ENCODE measurements around the gene DMTF1. TPM values are rescaled to one million over a fixed set of nuclear protein-coding genes. Genes with fewer than 3 reads are reported as not detected.
"Not testable (repeated sequence)": the region's sequence is repeated elsewhere in the genome, so short reads cannot be mapped to it uniquely, and the experiment has no call there.

DMTF1 gene
- total RNA-seq, 2 donors from 2014 or later = 90.0 to 103 TPM

DNA sequence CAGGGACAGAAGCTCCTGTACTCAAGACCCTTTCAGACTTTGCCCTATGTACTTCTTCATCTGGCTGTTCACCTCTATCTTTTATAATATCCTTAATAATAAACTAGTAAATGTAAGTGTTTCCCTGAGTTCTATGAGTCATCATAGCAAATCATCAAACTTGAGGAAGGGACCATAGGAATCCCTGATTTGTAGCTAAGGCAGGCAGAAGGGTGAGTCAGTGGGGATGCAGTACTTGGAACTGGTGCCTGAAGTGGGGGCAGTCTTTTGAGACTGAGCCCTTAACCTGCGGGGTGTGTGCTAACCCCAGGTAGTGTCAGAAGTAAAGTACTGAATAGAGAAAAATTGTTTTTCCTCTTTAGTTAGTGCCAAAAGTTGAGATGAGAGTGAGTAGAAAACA, 73.4 kb downstream of the DMTF1 start:
- Mint-ChIP-seq H3K36me3 (ENCODE audit: insufficient read depth in 2 of 2) (no peaks in the 10 kb centered on the region), H3K4me1 (ENCODE audit: low read depth) (peaks cover 21% of the 10 kb centered on the region), H3K4me3 (peak overlapping the region in 1 of 2 donors; percentile 9), H3K27ac (no peak overlapping the region), H3K9me3 (no peaks in the 10 kb centered on the region), H3K27me3 (ENCODE audit: low read depth) (peaks cover 18% of the 10 kb centered on the region)
- ATAC-seq (replicated peaks in 1 of 2) (no peak), DNase-seq (no peak)

DNA sequence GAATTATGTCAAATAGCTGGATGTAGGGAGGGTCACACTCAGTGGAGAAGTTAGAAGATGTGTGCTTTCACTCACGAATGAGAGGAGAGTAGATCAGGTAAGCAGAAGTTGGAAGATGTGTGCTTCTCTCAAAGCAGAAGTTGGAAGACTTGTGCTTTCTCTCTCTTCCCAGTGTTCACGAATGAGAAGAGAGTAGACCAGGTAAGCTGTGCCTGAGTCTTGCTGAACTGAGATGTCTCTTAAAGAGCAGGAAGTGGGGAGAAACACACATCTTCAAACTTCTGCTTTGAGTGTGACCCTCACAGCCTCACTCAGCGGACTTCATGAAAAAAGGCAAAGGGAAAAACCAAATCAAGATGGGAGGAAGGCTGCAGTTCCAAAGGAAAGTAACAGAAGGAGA, 74.2 kb downstream of the DMTF1 start:
- H3K4me3 Mint-ChIP-seq = peak overlapping the region in 1 of 2 donors; percentile 8
- H3K36me3 Mint-ChIP-seq (ENCODE audit: insufficient read depth in 2 of 2) = no peaks in the 10 kb centered on the region
- ATAC-seq (replicated peaks in 1 of 2) (peak in 1 of 2 donors; percentile 46), DNase-seq (no peak)
- H3K4me1 Mint-ChIP-seq (ENCODE audit: low read depth) = peaks cover 16% of the 10 kb centered on the region
- no peak overlapping the region for H3K27ac Mint-ChIP-seq
- no peaks in the 10 kb centered on the region for H3K9me3 Mint-ChIP-seq
- H3K27me3 Mint-ChIP-seq (ENCODE audit: low read depth) = peaks cover 10% of the 10 kb centered on the region

DNA sequence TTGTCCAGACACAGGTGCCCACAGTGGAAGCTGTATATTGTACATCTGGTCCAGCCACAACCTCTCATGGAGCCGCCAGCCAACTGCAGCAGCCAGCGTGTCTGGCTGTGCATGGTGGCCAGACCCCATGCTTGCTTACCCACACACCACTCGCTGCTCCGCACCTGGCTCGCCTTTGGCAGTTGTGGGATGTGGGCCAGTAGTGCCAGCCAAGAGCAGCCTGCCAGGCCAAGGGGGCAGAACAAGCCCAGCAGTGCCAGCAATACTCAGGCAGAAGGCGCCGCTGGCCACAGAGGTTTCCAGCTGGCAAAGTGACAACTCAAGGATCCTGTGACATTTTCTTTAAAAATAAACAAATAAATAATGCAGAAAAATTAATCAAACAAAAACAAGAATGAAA, 79.0 kb downstream of the DMTF1 start:
- H3K27ac Mint-ChIP-seq = no peak overlapping the region
- DNase-seq (no peak), ATAC-seq (replicated peaks in 1 of 2) (no peak)
- H3K4me3 Mint-ChIP-seq = no peak overlapping the region
- peaks cover 8% of the 10 kb centered on the region for H3K27me3 Mint-ChIP-seq (ENCODE audit: low read depth)
- peaks cover 23% of the 10 kb centered on the region for H3K4me1 Mint-ChIP-seq (ENCODE audit: low read depth)
- no peaks in the 10 kb centered on the region for H3K9me3 Mint-ChIP-seq
- H3K36me3 Mint-ChIP-seq (ENCODE audit: insufficient read depth in 2 of 2) = no peaks in the 10 kb centered on the region

DNA sequence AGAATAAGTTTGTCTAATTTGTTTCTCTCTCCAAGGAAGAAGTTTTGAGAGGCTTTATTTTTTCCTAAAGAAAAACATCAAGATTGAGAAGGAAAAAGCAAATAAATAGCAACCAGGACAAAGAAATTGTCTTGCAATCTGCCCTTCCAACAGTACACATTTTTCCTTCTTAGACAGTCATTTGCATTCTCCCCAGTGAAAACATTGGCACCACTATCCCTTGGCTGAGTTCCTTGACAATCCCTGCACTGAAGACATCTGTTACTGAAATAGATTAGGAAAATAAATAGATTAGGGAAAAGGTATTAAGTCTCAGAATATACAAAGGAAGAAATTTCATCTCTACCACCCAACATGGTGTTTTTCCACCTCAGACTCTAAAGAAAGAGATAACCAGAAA, 79.5 kb downstream of the DMTF1 start:
- Mint-ChIP-seq H3K9me3 (no peaks in the 10 kb centered on the region), H3K36me3 (ENCODE audit: insufficient read depth in 2 of 2) (no peaks in the 10 kb centered on the region), H3K4me3 (no peak overlapping the region), H3K27me3 (ENCODE audit: low read depth) (peaks cover 8% of the 10 kb centered on the region), H3K4me1 (ENCODE audit: low read depth) (peaks cover 22% of the 10 kb centered on the region), H3K27ac (no peak overlapping the region)
- no peak for DNase-seq
- ATAC-seq (replicated peaks in 1 of 2) = no peak

DNA sequence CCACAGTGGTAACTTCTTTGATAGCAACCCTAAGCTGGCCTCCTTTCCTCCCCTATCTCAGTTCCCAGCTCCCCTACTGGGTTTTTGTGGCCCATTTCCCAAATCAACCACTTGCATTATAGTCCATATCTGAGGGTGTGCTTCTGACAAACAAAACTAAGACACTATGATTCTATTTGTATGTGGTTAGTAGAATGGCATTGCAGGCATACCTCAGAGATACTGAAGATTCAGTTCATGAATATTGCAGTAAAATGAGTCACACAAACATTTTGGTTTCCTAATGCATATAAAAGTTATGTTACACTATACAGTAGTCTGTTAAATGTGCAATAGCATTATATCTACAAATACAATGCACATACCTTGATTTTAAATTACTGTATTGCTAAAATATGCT, 82.7 kb downstream of the DMTF1 start:
- H3K36me3 Mint-ChIP-seq (ENCODE audit: insufficient read depth in 2 of 2) = no peaks in the 10 kb centered on the region
- H3K27ac Mint-ChIP-seq = no peak overlapping the region
- no peaks in the 10 kb centered on the region for H3K9me3 Mint-ChIP-seq
- DNase-seq = no peak
- peaks cover 12% of the 10 kb centered on the region for H3K27me3 Mint-ChIP-seq (ENCODE audit: low read depth)
- peaks cover 22% of the 10 kb centered on the region for H3K4me1 Mint-ChIP-seq (ENCODE audit: low read depth)
- no peak overlapping the region for H3K4me3 Mint-ChIP-seq
- peak; percentile 68 to 81 for ATAC-seq (replicated peaks in 1 of 2)

DNA sequence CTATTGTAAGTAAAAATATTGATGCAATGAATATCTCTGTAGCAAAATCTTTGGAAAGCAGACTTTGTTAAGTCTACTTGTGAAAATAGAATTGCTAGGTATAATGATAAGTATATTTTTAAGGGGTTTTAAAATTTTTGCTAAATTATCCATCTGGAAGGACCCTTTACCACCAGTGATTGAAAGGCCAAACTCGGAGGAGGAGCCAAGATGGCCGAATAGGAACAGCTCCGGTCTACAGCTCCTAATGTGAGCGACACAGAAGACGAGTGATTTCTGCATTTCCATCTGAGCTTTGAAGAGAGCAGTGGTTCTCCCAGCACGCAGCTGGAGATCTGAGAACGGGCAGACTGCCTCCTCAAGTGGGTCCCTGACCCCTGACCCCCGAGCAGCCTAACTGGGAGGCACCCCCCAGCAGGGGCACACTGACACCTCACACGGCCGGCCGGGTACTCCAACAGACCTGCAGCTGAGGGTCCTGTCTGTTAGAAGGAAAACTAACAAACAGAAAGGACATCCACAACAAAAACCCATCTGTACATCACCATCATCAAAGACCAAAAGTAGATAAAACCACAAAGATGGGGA, 86.3 kb downstream of the DMTF1 start:
- Mint-ChIP-seq H3K4me1 (ENCODE audit: low read depth) (peaks cover 22% of the 10 kb centered on the region), H3K27me3 (ENCODE audit: low read depth) (peaks cover 22% of the 10 kb centered on the region)
- not testable (repeated sequence) for H3K27ac Mint-ChIP-seq; H3K4me3 Mint-ChIP-seq; ATAC-seq (replicated peaks in 1 of 2); H3K9me3 Mint-ChIP-seq; DNase-seq; H3K36me3 Mint-ChIP-seq (ENCODE audit: insufficient read depth in 2 of 2)

DNA sequence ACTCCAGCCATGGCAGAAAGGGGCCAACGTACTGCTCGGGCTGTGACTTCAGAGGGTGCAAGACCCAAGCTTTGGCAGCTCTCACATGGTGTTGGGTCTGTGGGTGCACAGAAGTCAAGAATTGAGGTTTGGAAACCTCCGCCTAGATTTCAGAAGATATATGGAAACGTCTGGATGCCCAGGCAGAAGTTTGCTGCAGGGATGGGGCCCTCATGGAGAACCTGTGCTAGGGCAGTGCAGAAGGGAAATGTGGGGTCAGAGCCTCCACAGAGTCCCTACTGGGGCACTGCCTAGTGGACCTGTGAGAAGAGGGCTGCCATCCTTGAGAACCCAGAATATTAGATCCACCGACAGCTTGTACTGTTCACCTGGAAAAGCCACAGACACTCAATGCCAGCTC, 93.4 kb downstream of the DMTF1 start:
- H3K4me3 Mint-ChIP-seq; H3K9me3 Mint-ChIP-seq; ATAC-seq (replicated peaks in 1 of 2); H3K27ac Mint-ChIP-seq; DNase-seq; H3K4me1 Mint-ChIP-seq (ENCODE audit: low read depth): not testable (repeated sequence)
- H3K36me3 Mint-ChIP-seq (ENCODE audit: insufficient read depth in 2 of 2) = peaks cover 4 to 12% of the 10 kb centered on the region in 2 donors
- peaks cover 21% of the 10 kb centered on the region for H3K27me3 Mint-ChIP-seq (ENCODE audit: low read depth)

Other genes with a start within 250 kb of the DMTF1 start
- gene ELAPOR2, start 92.8 kb upstream of the DMTF1 start, total RNA-seq = 10 to 100 TPM in 1 of 2 donors, 1 to 10 TPM in 1; 9.3 to 16.8 TPM
- gene TMEM243, start 67.3 kb downstream of the DMTF1 start, total RNA-seq = 10 to 100 TPM; 58.6 to 65.6 TPM
- gene CROT, start 193.2 kb downstream of the DMTF1 start, total RNA-seq = 10 to 100 TPM in 1 of 2 donors, 1 to 10 TPM in 1; 9.6 to 12.6 TPM